CD8-positive, alpha-beta memory T cell (primary cell): ENCODE results near the gene RNF11. TPM values are rescaled to one million over a fixed set of nuclear protein-coding genes. Genes with fewer than 3 reads are reported as not detected.

Experiments
- CTCF ChIA-PET: fragments of 350-600 bp; sonication (Branson Sonifier 250); formaldehyde crosslinking; loops from one replicate; lab custom pipeline; 2021; ENCODE audit warnings: antibody characterized with exemption; lab: Charles Lee
- POLR2A ChIA-PET: fragments of 350-600 bp; sonication (Branson Sonifier 250); formaldehyde crosslinking; loops from one replicate; lab custom pipeline; 2021; ENCODE audit warnings: antibody characterized with exemption; lab: Charles Lee
- DNase-seq, 5 donors: peaks; one replicate each; pipeline versions ENCODE4 v3.0.0 to v3.0.0-alpha.2; 2020 to 2022; ENCODE audit warnings: mixed read lengths in 1 of 5
- H3K27ac ChIP-seq: one replicate; pipeline ENCODE4 v1.7.0; 2013; ENCODE audit warnings: low read depth, mild to moderate bottlenecking, low read length, moderate library complexity
- H3K27me3 ChIP-seq: 2 replicates; pipeline ENCODE4 v1.7.0; 2013; ENCODE audit warnings: low read length, mild to moderate bottlenecking; ENCODE audit not compliant: insufficient read depth, poor library complexity, severe bottlenecking
- H3K36me3 ChIP-seq: 2 replicates; pipeline ENCODE4 v1.7.0; 2013; ENCODE audit warnings: mild to moderate bottlenecking, low read length, moderate library complexity; ENCODE audit not compliant: insufficient read depth
- H3K4me1 ChIP-seq: 2 replicates; pipeline ENCODE4 v1.7.0; 2013; ENCODE audit warnings: mild to moderate bottlenecking, low read length, moderate library complexity; ENCODE audit not compliant: insufficient read depth
- H3K4me3 ChIP-seq: 2 replicates; pipeline ENCODE4 v1.7.0; 2013; ENCODE audit warnings: mild to moderate bottlenecking, low read length
- H3K9me3 ChIP-seq: 2 replicates; pipeline ENCODE4 v1.7.0; 2013; ENCODE audit warnings: mild to moderate bottlenecking, low read length
- H3K27ac Mint-ChIP-seq, 8 donors: one replicate each; pipeline ENCODE4 v1.8.0; 2020 to 2021; ENCODE audit warnings: mixed read lengths in 8 of 8, mild to moderate bottlenecking in 6 of 8, inconsistent platforms in 3 of 8, moderate library complexity in 3 of 8
- H3K27me3 Mint-ChIP-seq, 2 donors: one replicate each; pipeline ENCODE4 v1.8.0; 2020 to 2021; ENCODE audit warnings: mixed read lengths in 2 of 2, mild to moderate bottlenecking in 1 of 2, moderate library complexity in 1 of 2
- H3K36me3 Mint-ChIP-seq, 3 donors: one replicate each; pipeline ENCODE4 v1.8.0; 2020 to 2021; ENCODE audit warnings: mixed read lengths in 3 of 3, inconsistent platforms in 1 of 3, mild to moderate bottlenecking in 1 of 3
- H3K4me1 Mint-ChIP-seq, 3 donors: one replicate each; pipeline ENCODE4 v1.8.0; 2020 to 2021; ENCODE audit warnings: mixed read lengths in 3 of 3, inconsistent platforms in 1 of 3, mild to moderate bottlenecking in 1 of 3
- H3K4me3 Mint-ChIP-seq, 7 donors: one replicate each; pipeline ENCODE4 v1.8.0; 2020 to 2021; ENCODE audit warnings: mixed read lengths in 7 of 7, mild to moderate bottlenecking in 6 of 7, moderate library complexity in 4 of 7, inconsistent platforms in 2 of 7
- H3K9me3 Mint-ChIP-seq, 5 donors: one replicate each; pipeline ENCODE4 v1.8.0; 2020 to 2022; ENCODE audit warnings: mixed read lengths in 5 of 5, mild to moderate bottlenecking in 3 of 5, moderate library complexity in 2 of 5, inconsistent platforms in 1 of 5
- polyA plus RNA-seq: library from polyadenylated mRNA; unstranded; fragments of 300-500 nt; fragmentation: Illumina TruSeq; gene quantifications from one replicate; pipeline ENCODE4 v1.2.3, GENCODE V29; 2021
- total RNA-seq, 2 experiments: library from RNA; stranded (reverse); gene quantifications; one replicate each; pipeline ENCODE4 v1.2.3, GENCODE V29; 2021

Gene RNF11
- total and polyA plus RNA-seq, 3 experiments from 2014 or later = 31.1 to 40.1 (median 37.4) TPM

- Histone ChIP-seq H3K27me3 (no peaks in the 10 kb centered on the region), H3K9me3 (no peaks in the 10 kb centered on the region), H3K4me1 (no peaks in the 10 kb centered on the region), H3K4me3 (no peak overlapping the region), H3K36me3 (no peaks in the 10 kb centered on the region), H3K27ac (no peak overlapping the region)
- CTCF ChIA-PET = no interaction called here
- no peak overlapping the region for H3K27ac Mint-ChIP-seq
- H3K27me3 Mint-ChIP-seq = peaks cover 0 to 7% of the 10 kb centered on the region in 2 donors
- H3K4me1 Mint-ChIP-seq = peaks cover 11 to 18% (median 17%) of the 10 kb centered on the region in 3 donors
- POLR2A ChIA-PET = no interaction called here
- no peak overlapping the region for H3K4me3 Mint-ChIP-seq
- DNase-seq = no peak
- H3K9me3 Mint-ChIP-seq = no peaks in the 10 kb centered on the region
- no peaks in the 10 kb centered on the region for H3K36me3 Mint-ChIP-seq
Observed at GRCh38 chr1:51299185-51299885, 63.3 kb downstream of the RNF11 start.

GRCh38 chr1:51299981-51300670 lies 64.1 kb downstream of the RNF11 start:
- CTCF ChIA-PET = no interaction called here
- H3K4me1 ChIP-seq = no peaks in the 10 kb centered on the region
- no peak overlapping the region for H3K4me3 ChIP-seq
- H3K27ac ChIP-seq = no peak overlapping the region
- Mint-ChIP-seq H3K4me3 (no peak overlapping the region), H3K27ac (peak overlapping the region in 1 of 8 donors; percentile 5), H3K9me3 (no peaks in the 10 kb centered on the region), H3K4me1 (peaks cover 10 to 18% (median 14%) of the 10 kb centered on the region in 3 donors), H3K27me3 (peaks cover 0 to 7% of the 10 kb centered on the region in 2 donors), H3K36me3 (no peaks in the 10 kb centered on the region)
- POLR2A ChIA-PET = no interaction called here
- H3K9me3 ChIP-seq = no peaks in the 10 kb centered on the region
- no peaks in the 10 kb centered on the region for H3K27me3 ChIP-seq
- DNase-seq = no peak
- H3K36me3 ChIP-seq = no peaks in the 10 kb centered on the region

GRCh38 chr1:51301152-51301843 lies 65.2 kb downstream of the RNF11 start:
- Mint-ChIP-seq H3K4me3 (no peak overlapping the region), H3K27me3 (peaks cover 0 to 7% of the 10 kb centered on the region in 2 donors), H3K36me3 (no peaks in the 10 kb centered on the region), H3K4me1 (peaks cover 6 to 17% (median 10%) of the 10 kb centered on the region in 3 donors), H3K9me3 (no peaks in the 10 kb centered on the region), H3K27ac (peak overlapping the region in 3 of 8 donors; percentile 23 to 54 (median 37))
- Histone ChIP-seq H3K27ac (no peak overlapping the region), H3K36me3 (no peaks in the 10 kb centered on the region), H3K27me3 (no peaks in the 10 kb centered on the region), H3K9me3 (no peaks in the 10 kb centered on the region), H3K4me1 (no peaks in the 10 kb centered on the region), H3K4me3 (no peak overlapping the region)
- no peak for DNase-seq
- ChIA-PET POLR2A (no interaction called here), CTCF (no interaction called here)

- H3K36me3 Mint-ChIP-seq = no peaks in the 10 kb centered on the region
- no peaks in the 10 kb centered on the region for H3K27me3 ChIP-seq
- H3K27me3 Mint-ChIP-seq = peaks cover 0 to 7% of the 10 kb centered on the region in 2 donors
- H3K27ac Mint-ChIP-seq = peak overlapping the region in 2 of 8 donors; percentile 23 to 37
- no peak overlapping the region for H3K4me3 Mint-ChIP-seq
- H3K4me1 Mint-ChIP-seq = peaks cover 4 to 12% (median 10%) of the 10 kb centered on the region in 3 donors
- no peak overlapping the region for H3K4me3 ChIP-seq
- no peak overlapping the region for H3K27ac ChIP-seq
- ChIA-PET POLR2A (no interaction called here), CTCF (no interaction called here)
- H3K9me3 ChIP-seq = no peaks in the 10 kb centered on the region
- no peaks in the 10 kb centered on the region for H3K36me3 ChIP-seq
- no peaks in the 10 kb centered on the region for H3K9me3 Mint-ChIP-seq
- H3K4me1 ChIP-seq = no peaks in the 10 kb centered on the region
- DNase-seq = no peak
Observed at GRCh38 chr1:51301844-51302162, 65.7 kb downstream of the RNF11 start.

- Mint-ChIP-seq H3K27ac (no peak overlapping the region), H3K27me3 (peaks cover 0 to 6% of the 10 kb centered on the region in 2 donors), H3K9me3 (no peaks in the 10 kb centered on the region), H3K4me1 (peaks cover 4 to 7% (median 6%) of the 10 kb centered on the region in 3 donors), H3K4me3 (no peak overlapping the region), H3K36me3 (no peaks in the 10 kb centered on the region)
- H3K4me3 ChIP-seq = no peak overlapping the region
- H3K27me3 ChIP-seq = no peaks in the 10 kb centered on the region
- ChIA-PET CTCF (no interaction called here), POLR2A (no interaction called here)
- DNase-seq = no peak
- no peaks in the 10 kb centered on the region for H3K9me3 ChIP-seq
- no peaks in the 10 kb centered on the region for H3K4me1 ChIP-seq
- no peaks in the 10 kb centered on the region for H3K36me3 ChIP-seq
- H3K27ac ChIP-seq = no peak overlapping the region
Observed at GRCh38 chr1:51302270-51302669, 66.2 kb downstream of the RNF11 start.

GRCh38 chr1:51302746-51303145 lies 66.7 kb downstream of the RNF11 start:
- CTCF ChIA-PET = no interaction called here

GRCh38 chr1:51303315-51303714 lies 67.2 kb downstream of the RNF11 start:
- Mint-ChIP-seq H3K36me3 (no peaks in the 10 kb centered on the region), H3K4me1 (peaks cover 0 to 2% (median 0%) of the 10 kb centered on the region in 3 donors), H3K27ac (peak overlapping the region in 1 of 8 donors; percentile 66), H3K4me3 (no peak overlapping the region), H3K27me3 (peaks cover 0 to 2% of the 10 kb centered on the region in 2 donors), H3K9me3 (no peaks in the 10 kb centered on the region)
- no peaks in the 10 kb centered on the region for H3K27me3 ChIP-seq
- DNase-seq = no peak
- H3K27ac ChIP-seq = no peak overlapping the region
- CTCF ChIA-PET = no interaction called here
- no peak overlapping the region for H3K4me3 ChIP-seq
- no peaks in the 10 kb centered on the region for H3K9me3 ChIP-seq
- no peaks in the 10 kb centered on the region for H3K4me1 ChIP-seq
- no peaks in the 10 kb centered on the region for H3K36me3 ChIP-seq
- POLR2A ChIA-PET = no interaction called here

More at GRCh38 chr1:51302746-51303145, 66.7 kb downstream of the RNF11 start:
- Histone ChIP-seq H3K4me3 (no peak overlapping the region), H3K27ac (no peak overlapping the region), H3K4me1 (no peaks in the 10 kb centered on the region), H3K9me3 (no peaks in the 10 kb centered on the region), H3K36me3 (no peaks in the 10 kb centered on the region), H3K27me3 (no peaks in the 10 kb centered on the region)
- Mint-ChIP-seq H3K4me3 (no peak overlapping the region), H3K27ac (no peak overlapping the region), H3K36me3 (no peaks in the 10 kb centered on the region), H3K27me3 (peaks cover 0 to 4% of the 10 kb centered on the region in 2 donors), H3K9me3 (no peaks in the 10 kb centered on the region), H3K4me1 (peaks cover under 1 to 3% (median 1%) of the 10 kb centered on the region in 3 donors)
- POLR2A ChIA-PET = no interaction called here
- no peak for DNase-seq

- H3K36me3 Mint-ChIP-seq = no peaks in the 10 kb centered on the region
- no peak overlapping the region for H3K4me3 Mint-ChIP-seq
- H3K27ac Mint-ChIP-seq = peak overlapping the region in 2 of 8 donors; percentile 66 to 68
- Histone ChIP-seq H3K4me3 (no peak overlapping the region), H3K36me3 (no peaks in the 10 kb centered on the region), H3K27me3 (no peaks in the 10 kb centered on the region), H3K4me1 (no peaks in the 10 kb centered on the region), H3K9me3 (no peaks in the 10 kb centered on the region), H3K27ac (no peak overlapping the region)
- peaks cover 0 to 2% (median 0%) of the 10 kb centered on the region in 3 donors for H3K4me1 Mint-ChIP-seq
- H3K9me3 Mint-ChIP-seq = no peaks in the 10 kb centered on the region
- CTCF ChIA-PET = no interaction called here
- POLR2A ChIA-PET = no interaction called here
- H3K27me3 Mint-ChIP-seq = no peaks in the 10 kb centered on the region
- no peak for DNase-seq
Observed at GRCh38 chr1:51303751-51304251, 67.7 kb downstream of the RNF11 start.
